DND-41 (cell line): ENCODE results near the gene CCL27.

Experiments
- ATAC-seq: fragments of 200-7000 bp; cut with Tn5 transposase; 3 replicates; pipeline ENCODE4 v1.9.1; 2021; ENCODE audit warnings: low read depth; ENCODE audit not compliant: insufficient read depth
- DNase-seq: peaks from one replicate; pipeline ENCODE4 v3.0.0-alpha.2; 2020
- H2AFZ ChIP-seq: 2 replicates; pipeline ENCODE4 v1.6.0; 2012; ENCODE audit warnings: low read depth, low read length
- H3K27ac ChIP-seq: 2 replicates; pipeline ENCODE4 v1.5.1; 2012; ENCODE audit warnings: low read length, inconsistent platforms
- H3K27me3 ChIP-seq: fragments of 200-600 bp; sonication (generic); 2 replicates; pipeline ENCODE4 v1.6.0; 2012; ENCODE audit warnings: low read length, mild to moderate bottlenecking, inconsistent platforms; ENCODE audit not compliant: insufficient read depth, poor library complexity
- H3K36me3 ChIP-seq: 2 replicates; pipeline ENCODE4 v1.5.1; 2012; ENCODE audit warnings: low read length, inconsistent platforms; ENCODE audit not compliant: insufficient read depth
- H3K4me1 ChIP-seq: 2 replicates; pipeline ENCODE4 v1.5.1; 2012; ENCODE audit warnings: mild to moderate bottlenecking, low read length; ENCODE audit not compliant: insufficient read depth
- H3K4me2 ChIP-seq: 2 replicates; pipeline ENCODE4 v1.6.0; 2012; ENCODE audit warnings: mild to moderate bottlenecking, moderate library complexity, low read length, inconsistent platforms; ENCODE audit not compliant: insufficient read depth
- H3K4me3 ChIP-seq, 2 experiments: fragments of 200-600 bp in 1 of 2; shearing (Covaris generic) in 1 of 2; 2 replicates each; pipeline ENCODE4 v1.5.1; 2012 to 2016; ENCODE audit warnings: inconsistent platforms in 2 of 2, low read length in 2 of 2, mild to moderate bottlenecking in 2 of 2, low read depth in 1 of 2, moderate library complexity in 1 of 2
- H3K79me2 ChIP-seq: 2 replicates; pipeline ENCODE4 v1.6.0; 2012; ENCODE audit warnings: low read length, inconsistent platforms; ENCODE audit not compliant: insufficient read depth
- H3K9ac ChIP-seq: 2 replicates; pipeline ENCODE4 v1.6.0; 2012; ENCODE audit warnings: low read depth, mild to moderate bottlenecking, inconsistent platforms, low read length, moderate library complexity
- H3K9me3 ChIP-seq: 2 replicates; pipeline ENCODE4 v1.5.1; 2012; ENCODE audit warnings: low read length, moderate library complexity, mild to moderate bottlenecking, inconsistent platforms; ENCODE audit not compliant: insufficient read depth, severe bottlenecking
- H4K20me1 ChIP-seq: 2 replicates; pipeline ENCODE4 v1.6.0; 2012; ENCODE audit warnings: low read length; ENCODE audit not compliant: insufficient read depth
- EZH2 ChIP-seq: IDR thresholded peaks from 3 replicates; pipeline ENCODE4 v1.6.1; 2012; ENCODE audit warnings: borderline replicate concordance, low read depth, mild to moderate bottlenecking, moderate library complexity, low read length, inconsistent platforms; ENCODE audit not compliant: severe bottlenecking
- TF ChIP-seq, protein P1 (sequence below): IDR thresholded peaks from 2 replicates; pipeline ENCODE4 v1.5.1; 2012; ENCODE audit warnings: borderline replicate concordance, low read length, moderate library complexity, mild to moderate bottlenecking; ENCODE audit not compliant: poor library complexity, severe bottlenecking; ENCODE audit errors: extremely low read depth

CCL27 gene

DNA sequence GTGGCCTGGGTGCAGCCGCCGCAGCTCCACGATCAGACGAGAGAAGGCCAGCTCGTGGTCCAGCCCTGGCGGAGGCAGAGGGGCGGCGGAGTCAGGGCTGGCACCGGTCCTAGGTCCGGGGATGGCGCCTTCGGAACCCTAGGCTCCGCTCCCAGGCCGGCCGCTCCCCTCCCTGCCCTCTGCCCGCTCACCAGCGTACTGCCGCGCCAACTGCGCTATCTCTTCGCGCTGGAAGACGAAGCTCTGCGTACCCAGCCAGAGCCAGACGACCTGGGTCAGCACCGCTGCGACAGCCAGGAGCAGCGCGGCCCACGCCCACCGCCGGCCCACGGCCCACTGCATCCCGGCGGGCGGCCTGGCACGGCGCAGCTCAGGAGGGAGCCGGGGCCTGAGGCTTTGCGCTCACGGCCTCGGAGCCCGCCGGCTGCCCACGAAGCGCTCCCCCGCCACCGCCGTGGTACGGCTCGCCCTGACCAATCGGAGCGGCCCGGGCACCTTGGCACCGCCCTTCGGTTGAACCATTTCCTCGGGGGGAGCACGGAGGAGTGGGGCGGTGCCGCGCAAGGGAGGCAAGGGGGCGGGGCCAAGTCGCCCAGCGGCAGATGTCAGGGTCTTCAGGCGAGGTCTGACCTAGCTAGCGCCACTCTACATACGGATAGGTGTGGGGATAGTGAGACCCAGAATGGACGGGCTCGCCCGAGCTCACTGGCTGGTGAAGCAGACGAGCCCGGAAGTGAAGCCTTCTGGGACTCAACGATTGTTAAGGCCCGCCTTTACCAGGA is 24.9 kb downstream of the CCL27 start, which contains the start of gene SIGMAR1:
Gene SIGMAR1 (minus strand): TSS at position 432 of the 782 bp plus-strand sequence. CDS start 90 bp downstream, at position 342.
- Histone ChIP-seq H3K4me2 (peak within 1 kb of the TSS; percentile 87), H3K36me3 (peaks cover 15% of the 10 kb centered on the region), H2AFZ (peak within 1 kb of the TSS; percentile 87), H3K9me3 (no peaks in the 10 kb centered on the region), H3K4me1 (peaks cover 33% of the 10 kb centered on the region), H3K79me2 (peaks cover 25% of the 10 kb centered on the region), H3K27me3 (no peaks in the 10 kb centered on the region), H3K4me3 (peak within 1 kb of the TSS; percentile 50 to 69; a peak in 3 of 4 replicates), H4K20me1 (peaks cover 16% of the 10 kb centered on the region), H3K27ac (peak within 1 kb of the TSS; percentile 76), H3K9ac (peak within 1 kb of the TSS; percentile 88)
- TF ChIP-seq EZH2 = no peak
- TF ChIP-seq, protein P1, sequence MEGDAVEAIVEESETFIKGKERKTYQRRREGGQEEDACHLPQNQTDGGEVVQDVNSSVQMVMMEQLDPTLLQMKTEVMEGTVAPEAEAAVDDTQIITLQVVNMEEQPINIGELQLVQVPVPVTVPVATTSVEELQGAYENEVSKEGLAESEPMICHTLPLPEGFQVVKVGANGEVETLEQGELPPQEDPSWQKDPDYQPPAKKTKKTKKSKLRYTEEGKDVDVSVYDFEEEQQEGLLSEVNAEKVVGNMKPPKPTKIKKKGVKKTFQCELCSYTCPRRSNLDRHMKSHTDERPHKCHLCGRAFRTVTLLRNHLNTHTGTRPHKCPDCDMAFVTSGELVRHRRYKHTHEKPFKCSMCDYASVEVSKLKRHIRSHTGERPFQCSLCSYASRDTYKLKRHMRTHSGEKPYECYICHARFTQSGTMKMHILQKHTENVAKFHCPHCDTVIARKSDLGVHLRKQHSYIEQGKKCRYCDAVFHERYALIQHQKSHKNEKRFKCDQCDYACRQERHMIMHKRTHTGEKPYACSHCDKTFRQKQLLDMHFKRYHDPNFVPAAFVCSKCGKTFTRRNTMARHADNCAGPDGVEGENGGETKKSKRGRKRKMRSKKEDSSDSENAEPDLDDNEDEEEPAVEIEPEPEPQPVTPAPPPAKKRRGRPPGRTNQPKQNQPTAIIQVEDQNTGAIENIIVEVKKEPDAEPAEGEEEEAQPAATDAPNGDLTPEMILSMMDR = no peak
- DNase-seq (peak; percentile 92), ATAC-seq (peak; percentile 87)

DNA sequence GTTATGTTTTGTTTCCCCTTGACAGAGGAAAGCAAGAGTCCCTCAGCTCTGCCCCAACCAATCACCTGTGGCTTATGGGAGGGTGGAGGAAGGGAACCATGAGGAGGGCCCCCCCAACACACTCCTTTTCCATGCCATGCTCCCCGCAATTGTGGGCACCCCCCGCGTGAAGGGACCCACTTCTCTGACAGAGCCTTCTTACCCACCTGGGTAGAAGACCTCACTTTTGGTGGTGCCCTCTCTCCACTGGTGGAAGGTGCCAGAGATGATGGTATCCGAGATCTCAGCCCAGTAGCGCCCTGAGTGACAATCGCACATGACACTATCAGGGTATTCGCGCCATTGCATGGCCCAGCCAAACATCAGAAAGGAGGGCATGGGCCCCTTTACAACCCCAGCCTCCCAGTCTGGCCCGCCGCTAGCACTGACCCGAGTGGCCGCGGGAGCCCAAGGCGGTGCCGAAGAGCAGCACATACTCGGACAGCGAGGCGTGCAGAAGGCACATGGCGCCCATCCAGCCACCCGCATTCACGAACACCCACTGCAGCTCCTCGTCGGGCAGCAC is 25.6 kb downstream of the CCL27 start:
- Histone ChIP-seq H3K27ac (peak overlapping the region; percentile 76), H3K79me2 (peaks cover 25% of the 10 kb centered on the region), H3K36me3 (peaks cover 15% of the 10 kb centered on the region), H3K27me3 (no peaks in the 10 kb centered on the region), H4K20me1 (peaks cover 16% of the 10 kb centered on the region), H3K4me3 (peak overlapping the region; percentile 50 to 69; a peak in 3 of 4 replicates), H3K9ac (peak overlapping the region; percentile 88), H3K9me3 (no peaks in the 10 kb centered on the region), H3K4me2 (peak overlapping the region; percentile 87), H3K4me1 (peaks cover 33% of the 10 kb centered on the region), H2AFZ (peak overlapping the region; percentile 87)
- DNase-seq = peak; percentile 31
- TF ChIP-seq EZH2 = no peak
- TF ChIP-seq, protein P1 = no peak
- ATAC-seq = peak; percentile 11; the same call in 2 of the 3 replicates

GRCh38 chr9:34635556-34635955 is 26.9 kb downstream of the CCL27 start:
- H2AFZ ChIP-seq = no peak overlapping the region
- TF ChIP-seq, protein P1 = no peak
- no peak for TF ChIP-seq EZH2
- peaks cover 25% of the 10 kb centered on the region for H3K79me2 ChIP-seq
- peak overlapping the region in 1 of 2 experiments; percentile 69; a peak in 2 of 4 replicates for H3K4me3 ChIP-seq
- no peak for DNase-seq
- peak overlapping the region; percentile 87 for H3K4me2 ChIP-seq
- H3K27me3 ChIP-seq = no peaks in the 10 kb centered on the region
- no peak overlapping the region for H3K27ac ChIP-seq
- ATAC-seq = no peak
- H4K20me1 ChIP-seq = peaks cover 16% of the 10 kb centered on the region
- H3K9ac ChIP-seq = peak overlapping the region; percentile 28
- H3K36me3 ChIP-seq = peaks cover 15% of the 10 kb centered on the region
- peaks cover 33% of the 10 kb centered on the region for H3K4me1 ChIP-seq
- no peaks in the 10 kb centered on the region for H3K9me3 ChIP-seq
